ENCODE measurements around the gene HRAS. TPM values are rescaled to one million over a fixed set of nuclear protein-coding genes. Genes with fewer than 3 reads are reported as not detected.

HRAS gene
- total and polyA plus RNA-seq, 10 of the 15 experiments (the other 5 are each of a cell fraction or from before 2014, with no cell fraction given) = 2.8 to 72.4 (median 31.7) TPM

GRCh38 chr11:506238-506994, 29.0 kb downstream of the HRAS start (continued):
- TF ChIP-seq ATF3 (IDR thresholded peaks at IDR 0.05; ENCODE audit: borderline replicate concordance, extremely low read depth, low read depth, low read length) (peak; percentile 91), HDAC2 (IDR thresholded peaks at IDR 0.05) (no peak), CHD4 (IDR thresholded peaks at IDR 0.05) (no peak), HCFC1 (IDR thresholded peaks at IDR 0.05; ENCODE audit: low read length) (peak; percentile 71), KLF5 (IDR thresholded peaks at IDR 0.05; ENCODE audit: partially characterized antibody) (peak; percentile 68), BCLAF1 (IDR thresholded peaks at IDR 0.05) (no peak), ESRRA (IDR thresholded peaks at IDR 0.05; ENCODE audit: low read length) (0 out of 2 replicates have a peak, but pooled peaks have one; percentile 21), E2F8 (IDR thresholded peaks at IDR 0.05; ENCODE audit: low read depth, partially characterized antibody) (no peak), RELB (IDR thresholded peaks at IDR 0.05; ENCODE audit: low read depth) (peak; percentile 81), POLR2A (IDR thresholded peaks at IDR 0.05; ENCODE audit: low read depth, low read length) (peak; percentile 80), SREBF1 (IDR thresholded peaks at IDR 0.05; ENCODE audit: low read length) (no peak), E4F1 (IDR thresholded peaks at IDR 0.05; ENCODE audit: borderline replicate concordance, partially characterized antibody) (peak; percentile 42), SRF (IDR thresholded peaks at IDR 0.05; ENCODE audit: low read depth in 2 of 2, low read length in 2 of 2) (peak; percentile 98 to 99), NRF1 (conservative IDR thresholded peaks at IDR 0.05; ENCODE audit: low read depth, low read length) (peak; percentile 73), CHD1 (IDR thresholded peaks at IDR 0.05; ENCODE audit: low read depth, low read length) (0 out of 2 replicates have a peak, but pooled peaks have one; percentile 64), TCF7 (IDR thresholded peaks at IDR 0.05; ENCODE audit: borderline replicate concordance) (no peak), SPI1 (IDR thresholded peaks at IDR 0.05; ENCODE audit: borderline replicate concordance, insufficient read depth, low read depth, low read length) (no peak; the same call in 1 of the 2 replicates), GABPA (IDR thresholded peaks at IDR 0.05; ENCODE audit: low read depth) (0 out of 2 replicates have a peak, but pooled peaks have one; percentile 30), RB1 (IDR thresholded peaks at IDR 0.05; ENCODE audit: borderline replicate concordance) (no peak), SP1 (IDR thresholded peaks at IDR 0.05; ENCODE audit: low read depth, low read length) (peak; percentile 74)
